ENCODE measurements around the gene GDPGP1. TPM values are rescaled to one million over a fixed set of nuclear protein-coding genes. Genes with fewer than 3 reads are reported as not detected.
A peak's percentile ranks its signal among the peaks of the same experiment; 100 is the strongest.

The GDPGP1 gene
- total and polyA plus RNA-seq, 10 of the 15 experiments (the other 5 are each of a cell fraction or from before 2014, with no cell fraction given) = 0.68 to 8.9 (median 3.0) TPM

DNA sequence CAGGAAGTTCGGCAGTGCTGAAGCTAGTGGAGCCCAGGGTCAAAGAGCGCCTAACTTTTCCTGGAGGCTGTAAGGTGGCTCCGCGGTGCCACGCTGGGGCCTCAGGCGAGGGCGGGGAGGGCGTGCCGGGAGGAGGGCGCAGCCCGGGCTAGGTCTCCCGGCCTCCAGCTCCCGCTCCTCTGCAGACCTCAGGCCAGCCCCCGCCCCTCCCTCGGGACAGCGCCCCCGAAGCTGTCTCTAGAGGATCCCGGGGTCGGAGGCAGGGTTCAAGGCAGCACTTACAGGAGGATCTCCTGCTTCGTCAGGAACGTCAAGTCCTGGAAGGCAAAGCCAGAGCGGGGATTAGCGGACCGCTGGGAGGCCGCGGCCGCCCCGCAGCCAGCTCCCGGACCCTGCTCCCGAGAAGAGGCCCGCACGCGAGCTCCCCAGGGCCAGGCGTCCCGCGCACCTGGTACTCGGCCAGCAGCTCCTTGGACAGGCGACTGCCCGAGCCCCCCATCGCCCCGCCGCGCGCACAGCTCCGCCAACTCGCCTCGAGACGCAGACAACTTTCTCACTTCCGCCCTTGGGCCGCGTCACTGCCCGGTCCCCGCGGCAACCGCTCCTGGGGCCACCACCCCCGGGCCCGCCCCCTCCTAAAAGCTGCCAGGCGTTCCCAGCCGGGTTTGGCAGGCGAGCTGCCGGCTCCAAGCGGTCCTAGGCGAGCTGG is 468 bp upstream of the GDPGP1 start, which contains the start of gene CIB1 (continued):
- TF ChIP-seq CHD2 (IDR thresholded peaks at IDR 0.05; ENCODE audit: borderline replicate concordance, low read depth, low read length) (0 out of 2 replicates have a peak, but pooled peaks have one; percentile 27), FOXM1 (IDR thresholded peaks at IDR 0.05; ENCODE audit: low read depth, low read length) (no peak), NFIC (IDR thresholded peaks at IDR 0.05; ENCODE audit: low read depth, low read length) (no peak), IKZF1 (conservative IDR thresholded peaks at IDR 0.05) (peak; percentile 71), ETV6 (conservative IDR thresholded peaks at IDR 0.05 in 1 of 2, IDR thresholded peaks at IDR 0.05 in 1 of 2; ENCODE audit: borderline replicate concordance in 1 of 2, low read depth in 1 of 2) (0 out of 4 replicates have a peak, but pooled peaks of 1 of the 2 experiments have one; percentile 19), RUNX3 (IDR thresholded peaks at IDR 0.05; ENCODE audit: low read length) (0 out of 2 replicates have a peak, but pooled peaks have one; percentile 6), POLR2A (IDR thresholded peaks at IDR 0.05; ENCODE audit: low read depth, low read length) (peak; percentile 89), POLR2AphosphoS5 (IDR thresholded peaks at IDR 0.05; ENCODE audit: low read length) (peak; percentile 82), CREM (IDR thresholded peaks at IDR 0.05; ENCODE audit: low read depth) (peak; percentile 70), NR2F1 (conservative IDR thresholded peaks at IDR 0.05) (peak; percentile 82), POLR2AphosphoS2 (IDR thresholded peaks at IDR 0.05; ENCODE audit: low read depth, low read length) (peak; percentile 61; the same call in 1 of the 2 replicates), SIN3A (IDR thresholded peaks at IDR 0.05; ENCODE audit: low read depth, low read length) (peak; percentile 75; the same call in 1 of the 2 replicates), SPI1 (IDR thresholded peaks at IDR 0.05; ENCODE audit: borderline replicate concordance, insufficient read depth, low read depth, low read length) (peak; percentile 90), DPF2 (IDR thresholded peaks at IDR 0.05) (peak; percentile 76), MXI1 (IDR thresholded peaks at IDR 0.05; ENCODE audit: low read depth, low read length) (peak; percentile 87), CBFB (IDR thresholded peaks at IDR 0.05; ENCODE audit: low read depth) (0 out of 2 replicates have a peak, but pooled peaks have one; percentile 17), KDM1A (IDR thresholded peaks at IDR 0.05; ENCODE audit: borderline replicate concordance) (no peak), CREB1 (IDR thresholded peaks at IDR 0.05; ENCODE audit: low read depth) (peak; percentile 88), LARP7 (IDR thresholded peaks at IDR 0.05) (peak; percentile 75; the same call in 1 of the 2 replicates)
- TF ChIP-seq, protein P1, sequence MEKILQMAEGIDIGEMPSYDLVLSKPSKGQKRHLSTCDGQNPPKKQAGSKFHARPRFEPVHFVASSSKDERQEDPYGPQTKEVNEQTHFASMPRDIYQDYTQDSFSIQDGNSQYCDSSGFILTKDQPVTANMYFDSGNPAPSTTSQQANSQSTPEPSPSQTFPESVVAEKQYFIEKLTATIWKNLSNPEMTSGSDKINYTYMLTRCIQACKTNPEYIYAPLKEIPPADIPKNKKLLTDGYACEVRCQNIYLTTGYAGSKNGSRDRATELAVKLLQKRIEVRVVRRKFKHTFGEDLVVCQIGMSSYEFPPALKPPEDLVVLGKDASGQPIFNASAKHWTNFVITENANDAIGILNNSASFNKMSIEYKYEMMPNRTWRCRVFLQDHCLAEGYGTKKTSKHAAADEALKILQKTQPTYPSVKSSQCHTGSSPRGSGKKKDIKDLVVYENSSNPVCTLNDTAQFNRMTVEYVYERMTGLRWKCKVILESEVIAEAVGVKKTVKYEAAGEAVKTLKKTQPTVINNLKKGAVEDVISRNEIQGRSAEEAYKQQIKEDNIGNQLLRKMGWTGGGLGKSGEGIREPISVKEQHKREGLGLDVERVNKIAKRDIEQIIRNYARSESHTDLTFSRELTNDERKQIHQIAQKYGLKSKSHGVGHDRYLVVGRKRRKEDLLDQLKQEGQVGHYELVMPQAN (conservative IDR thresholded peaks at IDR 0.05) = peak; percentile 83
- TF ChIP-seq, protein P2, sequence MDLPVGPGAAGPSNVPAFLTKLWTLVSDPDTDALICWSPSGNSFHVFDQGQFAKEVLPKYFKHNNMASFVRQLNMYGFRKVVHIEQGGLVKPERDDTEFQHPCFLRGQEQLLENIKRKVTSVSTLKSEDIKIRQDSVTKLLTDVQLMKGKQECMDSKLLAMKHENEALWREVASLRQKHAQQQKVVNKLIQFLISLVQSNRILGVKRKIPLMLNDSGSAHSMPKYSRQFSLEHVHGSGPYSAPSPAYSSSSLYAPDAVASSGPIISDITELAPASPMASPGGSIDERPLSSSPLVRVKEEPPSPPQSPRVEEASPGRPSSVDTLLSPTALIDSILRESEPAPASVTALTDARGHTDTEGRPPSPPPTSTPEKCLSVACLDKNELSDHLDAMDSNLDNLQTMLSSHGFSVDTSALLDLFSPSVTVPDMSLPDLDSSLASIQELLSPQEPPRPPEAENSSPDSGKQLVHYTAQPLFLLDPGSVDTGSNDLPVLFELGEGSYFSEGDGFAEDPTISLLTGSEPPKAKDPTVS (IDR thresholded peaks at IDR 0.05; ENCODE audit: low read depth, low read length) = no peak
- TF ChIP-seq, protein P3, sequence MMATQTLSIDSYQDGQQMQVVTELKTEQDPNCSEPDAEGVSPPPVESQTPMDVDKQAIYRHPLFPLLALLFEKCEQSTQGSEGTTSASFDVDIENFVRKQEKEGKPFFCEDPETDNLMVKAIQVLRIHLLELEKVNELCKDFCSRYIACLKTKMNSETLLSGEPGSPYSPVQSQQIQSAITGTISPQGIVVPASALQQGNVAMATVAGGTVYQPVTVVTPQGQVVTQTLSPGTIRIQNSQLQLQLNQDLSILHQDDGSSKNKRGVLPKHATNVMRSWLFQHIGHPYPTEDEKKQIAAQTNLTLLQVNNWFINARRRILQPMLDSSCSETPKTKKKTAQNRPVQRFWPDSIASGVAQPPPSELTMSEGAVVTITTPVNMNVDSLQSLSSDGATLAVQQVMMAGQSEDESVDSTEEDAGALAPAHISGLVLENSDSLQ (IDR thresholded peaks at IDR 0.05) = peak; percentile 27; the same call in 1 of the 2 replicates
- TF ChIP-seq, protein P4, sequence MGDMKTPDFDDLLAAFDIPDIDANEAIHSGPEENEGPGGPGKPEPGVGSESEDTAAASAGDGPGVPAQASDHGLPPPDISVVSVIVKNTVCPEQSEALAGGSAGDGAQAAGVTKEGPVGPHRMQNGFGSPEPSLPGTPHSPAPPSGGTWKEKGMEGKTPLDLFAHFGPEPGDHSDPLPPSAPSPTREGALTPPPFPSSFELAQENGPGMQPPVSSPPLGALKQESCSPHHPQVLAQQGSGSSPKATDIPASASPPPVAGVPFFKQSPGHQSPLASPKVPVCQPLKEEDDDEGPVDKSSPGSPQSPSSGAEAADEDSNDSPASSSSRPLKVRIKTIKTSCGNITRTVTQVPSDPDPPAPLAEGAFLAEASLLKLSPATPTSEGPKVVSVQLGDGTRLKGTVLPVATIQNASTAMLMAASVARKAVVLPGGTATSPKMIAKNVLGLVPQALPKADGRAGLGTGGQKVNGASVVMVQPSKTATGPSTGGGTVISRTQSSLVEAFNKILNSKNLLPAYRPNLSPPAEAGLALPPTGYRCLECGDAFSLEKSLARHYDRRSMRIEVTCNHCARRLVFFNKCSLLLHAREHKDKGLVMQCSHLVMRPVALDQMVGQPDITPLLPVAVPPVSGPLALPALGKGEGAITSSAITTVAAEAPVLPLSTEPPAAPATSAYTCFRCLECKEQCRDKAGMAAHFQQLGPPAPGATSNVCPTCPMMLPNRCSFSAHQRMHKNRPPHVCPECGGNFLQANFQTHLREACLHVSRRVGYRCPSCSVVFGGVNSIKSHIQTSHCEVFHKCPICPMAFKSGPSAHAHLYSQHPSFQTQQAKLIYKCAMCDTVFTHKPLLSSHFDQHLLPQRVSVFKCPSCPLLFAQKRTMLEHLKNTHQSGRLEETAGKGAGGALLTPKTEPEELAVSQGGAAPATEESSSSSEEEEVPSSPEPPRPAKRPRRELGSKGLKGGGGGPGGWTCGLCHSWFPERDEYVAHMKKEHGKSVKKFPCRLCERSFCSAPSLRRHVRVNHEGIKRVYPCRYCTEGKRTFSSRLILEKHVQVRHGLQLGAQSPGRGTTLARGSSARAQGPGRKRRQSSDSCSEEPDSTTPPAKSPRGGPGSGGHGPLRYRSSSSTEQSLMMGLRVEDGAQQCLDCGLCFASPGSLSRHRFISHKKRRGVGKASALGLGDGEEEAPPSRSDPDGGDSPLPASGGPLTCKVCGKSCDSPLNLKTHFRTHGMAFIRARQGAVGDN (IDR thresholded peaks at IDR 0.05) = peak; percentile 3; the same call in 1 of the 2 replicates
